A673 (cell line): Measurements from ENCODE around the gene HBZ. TPM values are rescaled to one million over a fixed set of nuclear protein-coding genes. Genes with fewer than 3 reads are reported as not detected.

Experiments used
- BruUV-seq: library from RNA; stranded (reverse); fragments of 400-500 nt; replicated peaks from 2 replicates; lab custom pipeline; 2021; lab: Mats Ljungman, UMichigan
- CTCF ChIA-PET: fragments of 300-600 bp; sonication (Branson Sonifier 250); formaldehyde crosslinking; loops from one replicate; lab custom pipeline; 2022; ENCODE audit warnings: antibody characterized with exemption; lab: Charles Lee
- POLR2A ChIA-PET: fragments of 300-600 bp; sonication (Branson Sonifier 250); formaldehyde crosslinking; loops from one replicate; lab custom pipeline; 2022; ENCODE audit warnings: antibody characterized with exemption; ENCODE audit not compliant: low non-redundant PET; lab: Charles Lee
- DNase-seq: peaks from one replicate; pipeline ENCODE4 v3.0.0-alpha.2; 2015; ENCODE audit warnings: low spot score
- H3K27ac ChIP-seq: fragments of 200-600 bp; sonication (generic); 2 replicates; pipeline ENCODE4 v1.5.1; 2016; ENCODE audit warnings: mixed run types, low read depth, mild to moderate bottlenecking, mixed read lengths, antibody characterized with exemption, low read length; ENCODE audit not compliant: poor library complexity, severe bottlenecking
- H3K27me3 ChIP-seq: fragments of 200-600 bp; sonication (generic); replicated peaks from 2 replicates; pipeline ENCODE4 v1.6.1; 2017; ENCODE audit warnings: mixed run types, low read depth, mild to moderate bottlenecking, mixed read lengths, antibody characterized with exemption, low read length; ENCODE audit not compliant: insufficient read depth, poor library complexity
- H3K36me3 ChIP-seq: fragments of 200-600 bp; sonication (generic); 2 replicates; pipeline ENCODE4 v1.6.1; 2016; ENCODE audit warnings: mixed run types, mild to moderate bottlenecking, mixed read lengths, antibody characterized with exemption, low read length; ENCODE audit not compliant: insufficient read depth, poor library complexity, severe bottlenecking
- H3K4me1 ChIP-seq: fragments of 200-600 bp; sonication (generic); 2 replicates; pipeline ENCODE4 v1.6.1; 2017; ENCODE audit warnings: mixed run types, mild to moderate bottlenecking, mixed read lengths, antibody characterized with exemption, low read length; ENCODE audit not compliant: insufficient read depth, poor library complexity, severe bottlenecking
- H3K4me3 ChIP-seq: fragments of 200-600 bp; sonication (generic); 2 replicates; pipeline ENCODE4 v1.5.1; 2016; ENCODE audit warnings: low read depth, mixed run types, mild to moderate bottlenecking, mixed read lengths, low read length; ENCODE audit not compliant: poor library complexity, severe bottlenecking
- H3K9me3 ChIP-seq: fragments of 200-600 bp; sonication (generic); 2 replicates; pipeline ENCODE4 v1.6.1; 2016; ENCODE audit warnings: mixed run types, low read depth, mild to moderate bottlenecking, mixed read lengths, antibody characterized with exemption, low read length; ENCODE audit not compliant: poor library complexity, severe bottlenecking
- EZH2 ChIP-seq: fragments of 200-600 bp; sonication (generic); IDR thresholded peaks from 2 replicates; pipeline ENCODE4 v1.6.1; 2017; ENCODE audit warnings: borderline replicate concordance, low read depth, mild to moderate bottlenecking, mixed read lengths, antibody characterized with exemption, low read length; ENCODE audit not compliant: poor library complexity, severe bottlenecking
- intact Hi-C: fragments of 100-400 bp; cut with micrococcal nuclease; formaldehyde crosslinking; loops from one replicate; pipeline ENCODE4 v1.10.0; 2022; ENCODE audit not compliant: unreplicated experiment
- total RNA-seq: library from RNA; stranded (reverse); gene quantifications from 2 replicates; pipeline ENCODE4 v1.2.3, GENCODE V29; 2021
- TF ChIP-seq, protein P1 (sequence below): fragments of 300-800, 200-600 bp; sonication (generic); conservative IDR thresholded peaks from 2 replicates; pipeline ENCODE4 v1.5.1; 2017; ENCODE audit warnings: low read depth, mild to moderate bottlenecking, antibody characterized with exemption, low read length, moderate library complexity, mixed read lengths

Gene HBZ
- total RNA-seq, 1 experiment from 2014 or later: not detected

DNA sequence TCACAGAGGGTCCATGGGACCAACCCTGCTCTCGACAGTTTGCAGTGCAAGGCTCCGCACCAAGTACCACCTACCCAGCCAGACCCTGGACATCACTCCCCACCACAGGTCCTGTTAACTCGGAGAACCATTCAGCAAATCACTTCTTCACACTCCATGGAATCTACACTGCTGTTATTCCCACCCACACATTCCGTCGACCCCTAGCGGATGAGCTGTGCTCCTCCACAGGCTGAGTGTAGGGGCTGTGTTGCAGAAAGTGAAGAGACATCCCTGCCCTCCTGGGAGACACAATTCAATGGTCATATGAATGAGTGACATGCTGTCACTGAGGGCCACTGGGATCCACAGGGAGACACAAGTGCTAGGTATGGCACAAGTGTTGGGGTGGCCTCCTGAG is 46.9 kb upstream of the HBZ start:
- BruUV-seq: no TSS peak
- Histone ChIP-seq H3K4me3 (no peak overlapping the region), H3K9me3 (no peaks in the 10 kb centered on the region), H3K27me3 (no peaks in the 10 kb centered on the region), H3K27ac (no peak overlapping the region), H3K4me1 (no peaks in the 10 kb centered on the region), H3K36me3 (peaks cover 25% of the 10 kb centered on the region)
- TF ChIP-seq EZH2: no peak
- TF ChIP-seq, protein P1, sequence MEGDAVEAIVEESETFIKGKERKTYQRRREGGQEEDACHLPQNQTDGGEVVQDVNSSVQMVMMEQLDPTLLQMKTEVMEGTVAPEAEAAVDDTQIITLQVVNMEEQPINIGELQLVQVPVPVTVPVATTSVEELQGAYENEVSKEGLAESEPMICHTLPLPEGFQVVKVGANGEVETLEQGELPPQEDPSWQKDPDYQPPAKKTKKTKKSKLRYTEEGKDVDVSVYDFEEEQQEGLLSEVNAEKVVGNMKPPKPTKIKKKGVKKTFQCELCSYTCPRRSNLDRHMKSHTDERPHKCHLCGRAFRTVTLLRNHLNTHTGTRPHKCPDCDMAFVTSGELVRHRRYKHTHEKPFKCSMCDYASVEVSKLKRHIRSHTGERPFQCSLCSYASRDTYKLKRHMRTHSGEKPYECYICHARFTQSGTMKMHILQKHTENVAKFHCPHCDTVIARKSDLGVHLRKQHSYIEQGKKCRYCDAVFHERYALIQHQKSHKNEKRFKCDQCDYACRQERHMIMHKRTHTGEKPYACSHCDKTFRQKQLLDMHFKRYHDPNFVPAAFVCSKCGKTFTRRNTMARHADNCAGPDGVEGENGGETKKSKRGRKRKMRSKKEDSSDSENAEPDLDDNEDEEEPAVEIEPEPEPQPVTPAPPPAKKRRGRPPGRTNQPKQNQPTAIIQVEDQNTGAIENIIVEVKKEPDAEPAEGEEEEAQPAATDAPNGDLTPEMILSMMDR: no peak
- POLR2A ChIA-PET: no interaction called here
- DNase-seq: no peak
- CTCF ChIA-PET: no interaction called here
- intact Hi-C loops: loop anchor here (5.0 kb wide), 1 partner anchor 257 kb away; no protein-coding TSS in a partner anchor

DNA sequence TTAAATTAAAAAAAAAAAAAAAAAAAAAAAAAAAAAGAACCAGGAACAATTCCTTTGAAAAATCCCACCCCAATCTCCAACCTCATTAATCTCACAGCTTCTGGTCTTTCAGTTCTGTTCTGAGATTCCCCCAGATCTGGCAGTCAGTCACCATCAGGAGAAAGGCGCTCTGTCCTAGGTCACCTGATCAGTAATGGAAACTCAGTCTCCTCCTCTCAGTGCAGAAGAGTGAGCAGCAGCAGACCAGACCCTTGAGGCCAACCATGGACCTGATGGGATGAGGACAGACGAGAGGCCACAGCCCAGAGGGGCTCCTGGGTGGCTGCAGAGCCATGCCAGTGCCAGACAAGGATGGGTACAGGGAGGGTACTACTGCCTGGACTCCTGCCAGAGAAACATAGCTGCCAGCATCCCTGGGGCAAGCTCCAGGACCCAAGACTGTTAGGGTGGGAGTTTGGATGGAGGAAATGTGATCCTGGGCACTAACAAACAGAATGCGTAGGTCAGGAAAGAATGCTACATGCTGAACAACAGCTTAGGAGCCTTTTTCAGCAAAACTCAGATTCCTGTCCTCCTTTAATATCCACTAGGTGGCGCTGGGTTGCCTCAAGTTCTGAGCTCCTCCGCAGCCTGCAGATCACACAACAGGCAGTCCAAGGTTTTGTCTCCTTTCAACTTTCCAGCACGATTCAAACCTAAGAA is 45.7 kb upstream of the HBZ start:
- intact Hi-C loops: loop anchor here (1.0 to 5.0 kb wide), 2 partner anchors 75 to 256 kb away; no protein-coding TSS in a partner anchor
- BruUV-seq: no TSS peak
- POLR2A ChIA-PET: interaction anchor here (0.6 kb wide), 1 partner anchor 204 kb away, joined by 4 read pairs; no protein-coding TSS in a partner anchor

DNA sequence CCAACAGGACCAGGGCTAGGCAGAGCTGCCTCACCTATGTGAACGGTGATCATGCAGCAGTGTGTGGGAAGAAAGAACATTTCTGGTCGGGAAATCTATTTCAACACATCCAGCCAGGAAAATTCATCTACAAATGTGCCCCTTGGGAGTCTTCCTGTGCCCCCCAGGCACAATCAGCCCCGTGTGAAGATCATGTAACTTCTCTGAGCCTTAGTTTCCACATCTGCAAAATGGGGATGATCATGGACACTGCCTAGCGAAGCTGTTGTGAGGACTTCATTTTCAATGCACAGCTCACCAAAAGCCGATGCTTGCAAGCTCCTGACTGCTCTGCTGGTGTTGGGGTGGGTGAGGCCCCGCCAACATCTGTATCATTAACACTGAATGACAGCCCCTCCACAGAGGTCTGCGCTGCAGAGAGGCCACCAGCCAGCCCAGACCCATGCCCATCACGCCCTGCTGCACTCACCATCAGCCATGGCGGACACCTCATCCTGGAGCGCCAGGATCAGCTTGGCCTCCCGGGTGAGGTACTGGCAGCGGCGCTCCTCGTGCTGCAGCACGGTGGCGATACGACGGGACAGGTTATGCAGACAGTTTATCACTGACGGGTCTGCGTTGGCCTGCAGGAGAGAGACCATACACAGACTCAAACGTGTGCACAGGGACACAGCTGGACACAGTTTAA is 40.1 kb upstream of the HBZ start:
- POLR2A ChIA-PET: no interaction called here

More for the DNA sequence above, 45.7 kb upstream of the HBZ start:
- Histone ChIP-seq H3K9me3 (no peaks in the 10 kb centered on the region), H3K27ac (no peak overlapping the region), H3K27me3 (no peaks in the 10 kb centered on the region), H3K36me3 (peaks cover 27% of the 10 kb centered on the region), H3K4me1 (no peaks in the 10 kb centered on the region), H3K4me3 (no peak overlapping the region)
- TF ChIP-seq, protein P1: peak; percentile 83
- no peak for TF ChIP-seq EZH2
- CTCF ChIA-PET: interaction anchor here (0.6 to 1.7 kb wide), 13 partner anchors 10 to 256 kb away, joined by 3 to 25 read pairs (median 5); partner anchors contain the start of genes AXIN1 and HBQ1
- DNase-seq: peak; percentile 85

More for the DNA sequence above, 40.1 kb upstream of the HBZ start:
- no TSS peak for BruUV-seq
- Histone ChIP-seq H3K4me1 (peaks cover 10% of the 10 kb centered on the region), H3K27ac (peak overlapping the region; percentile 12), H3K36me3 (peaks cover 39% of the 10 kb centered on the region), H3K27me3 (no peaks in the 10 kb centered on the region), H3K4me3 (no peak overlapping the region), H3K9me3 (no peaks in the 10 kb centered on the region)
- DNase-seq: no peak
- TF ChIP-seq EZH2: no peak
- TF ChIP-seq, protein P1: no peak
- intact Hi-C loops: no loop called here
- CTCF ChIA-PET: no interaction called here
